Mesenchymal stem cell (in vitro differentiated cells and primary cell): ENCODE measurements around the gene CCNQ.

ENCODE experiments used
- DNase-seq: peaks from one replicate; pipeline ENCODE4 v3.0.0-alpha.2; 2013
- H2AFZ ChIP-seq: one replicate; pipeline ENCODE4 v1.6.1; 2013; ENCODE audit warnings: low read depth, mild to moderate bottlenecking, control low read depth, inconsistent platforms, low read length, moderate library complexity
- H2AK5ac ChIP-seq: 2 replicates; pipeline ENCODE4 v1.6.1; 2013; ENCODE audit warnings: low read length, moderate library complexity, mild to moderate bottlenecking, inconsistent platforms; ENCODE audit not compliant: severe bottlenecking
- H2BK120ac ChIP-seq: one replicate; pipeline ENCODE4 v1.6.1; 2013; ENCODE audit warnings: low read depth, mild to moderate bottlenecking, inconsistent platforms, low read length, moderate library complexity
- H2BK12ac ChIP-seq, 2 experiments: one replicate each; pipeline ENCODE4 v1.6.1; 2013; ENCODE audit warnings: inconsistent platforms in 2 of 2, low read length in 2 of 2, mild to moderate bottlenecking in 2 of 2, moderate library complexity in 2 of 2, control low read depth in 1 of 2
- H2BK15ac ChIP-seq: one replicate; pipeline ENCODE4 v1.6.1; 2013; ENCODE audit warnings: mild to moderate bottlenecking, low read depth, inconsistent platforms; ENCODE audit not compliant: poor library complexity, severe bottlenecking
- H2BK5ac ChIP-seq: 2 replicates; pipeline ENCODE4 v1.6.1; 2013; ENCODE audit warnings: low read depth, mild to moderate bottlenecking, low read length, control low read depth, inconsistent platforms; ENCODE audit not compliant: poor library complexity, severe bottlenecking
- H3K14ac ChIP-seq, 2 experiments: one replicate each; pipeline ENCODE4 v1.6.1; 2013; ENCODE audit warnings: inconsistent platforms in 2 of 2, low read length in 2 of 2, control low read depth in 1 of 2, mild to moderate bottlenecking in 1 of 2, moderate library complexity in 1 of 2
- H3K18ac ChIP-seq, 2 experiments: one replicate each; pipeline ENCODE4 v1.6.1; 2013; ENCODE audit warnings: inconsistent platforms in 2 of 2, low read length in 2 of 2, control low read depth in 1 of 2, low read depth in 1 of 2, mild to moderate bottlenecking in 1 of 2
- H3K23ac ChIP-seq, 2 experiments: one replicate each; pipeline ENCODE4 v1.6.1; 2013; ENCODE audit warnings: inconsistent platforms in 2 of 2, low read length in 2 of 2, mild to moderate bottlenecking in 2 of 2, moderate library complexity in 2 of 2, control low read depth in 1 of 2
- H3K27ac ChIP-seq: 2 replicates; pipeline ENCODE4 v1.5.1; 2013; ENCODE audit warnings: mild to moderate bottlenecking, moderate library complexity, low read length, control low read depth, inconsistent platforms; ENCODE audit not compliant: poor library complexity, severe bottlenecking
- H3K27me3 ChIP-seq, 2 experiments: 2 replicates each; pipeline versions ENCODE4 v1.6.1 to v1.7.0; 2013; ENCODE audit warnings: low read length in 2 of 2, mild to moderate bottlenecking in 2 of 2, moderate library complexity in 2 of 2, control low read depth in 1 of 2, inconsistent platforms in 1 of 2; ENCODE audit not compliant: control insufficient read depth in 1 of 2, insufficient read depth in 1 of 2
- H3K36me3 ChIP-seq, 2 experiments: 2 replicates each; pipeline versions ENCODE4 v1.6.1 to v1.7.0; 2013; ENCODE audit warnings: low read length in 2 of 2, control low read depth in 1 of 2, inconsistent platforms in 1 of 2, low read depth in 1 of 2, mild to moderate bottlenecking in 1 of 2; ENCODE audit not compliant: insufficient read depth in 2 of 2, control insufficient read depth in 1 of 2
- H3K4ac ChIP-seq, 2 experiments: one replicate each; pipeline ENCODE4 v1.6.1; 2013; ENCODE audit warnings: inconsistent platforms in 2 of 2, low read length in 2 of 2, mild to moderate bottlenecking in 2 of 2, moderate library complexity in 2 of 2, control low read depth in 1 of 2, low read depth in 1 of 2
- H3K4me1 ChIP-seq: 2 replicates; pipeline ENCODE4 v1.6.1; 2013; ENCODE audit warnings: low read depth, low read length, control low read depth; ENCODE audit not compliant: control insufficient read depth, insufficient read depth
- H3K4me2 ChIP-seq: 2 replicates; pipeline ENCODE4 v1.6.1; 2013; ENCODE audit warnings: low read length, mild to moderate bottlenecking, inconsistent platforms; ENCODE audit not compliant: poor library complexity, severe bottlenecking
- H3K4me3 ChIP-seq, 2 experiments: 2 replicates each; pipeline versions ENCODE4 v1.5.1 to v1.7.0; 2013; ENCODE audit warnings: low read length in 2 of 2, mild to moderate bottlenecking in 2 of 2, control low read depth in 1 of 2, low read depth in 1 of 2; ENCODE audit not compliant: insufficient read depth in 1 of 2
- H3K79me1 ChIP-seq: replicated peaks from 2 replicates; pipeline ENCODE4 v1.6.1; 2013; ENCODE audit warnings: mild to moderate bottlenecking, control low read depth, low read length, inconsistent platforms; ENCODE audit not compliant: poor library complexity, severe bottlenecking
- H3K9ac ChIP-seq: 2 replicates; pipeline ENCODE4 v1.7.0; 2013; ENCODE audit warnings: mild to moderate bottlenecking, low read length, moderate library complexity
- H3K9me3 ChIP-seq: 2 replicates; pipeline ENCODE4 v1.7.0; 2013; ENCODE audit warnings: mild to moderate bottlenecking, low read length; ENCODE audit not compliant: control insufficient read depth
- H4K8ac ChIP-seq: one replicate; pipeline ENCODE4 v1.6.1; 2013; ENCODE audit warnings: inconsistent platforms, mild to moderate bottlenecking, low read length, moderate library complexity
- H4K91ac ChIP-seq: one replicate; pipeline ENCODE4 v1.6.1; 2013; ENCODE audit warnings: mild to moderate bottlenecking, low read length, inconsistent platforms
- WGBS: methylation state at CpG from one replicate; pipeline ENCODE4 v1.1.7; 2013; ENCODE audit warnings: mixed read lengths; 5-methylcytosine and 5-hydroxymethylcytosine counted together

The CCNQ gene

DNA sequence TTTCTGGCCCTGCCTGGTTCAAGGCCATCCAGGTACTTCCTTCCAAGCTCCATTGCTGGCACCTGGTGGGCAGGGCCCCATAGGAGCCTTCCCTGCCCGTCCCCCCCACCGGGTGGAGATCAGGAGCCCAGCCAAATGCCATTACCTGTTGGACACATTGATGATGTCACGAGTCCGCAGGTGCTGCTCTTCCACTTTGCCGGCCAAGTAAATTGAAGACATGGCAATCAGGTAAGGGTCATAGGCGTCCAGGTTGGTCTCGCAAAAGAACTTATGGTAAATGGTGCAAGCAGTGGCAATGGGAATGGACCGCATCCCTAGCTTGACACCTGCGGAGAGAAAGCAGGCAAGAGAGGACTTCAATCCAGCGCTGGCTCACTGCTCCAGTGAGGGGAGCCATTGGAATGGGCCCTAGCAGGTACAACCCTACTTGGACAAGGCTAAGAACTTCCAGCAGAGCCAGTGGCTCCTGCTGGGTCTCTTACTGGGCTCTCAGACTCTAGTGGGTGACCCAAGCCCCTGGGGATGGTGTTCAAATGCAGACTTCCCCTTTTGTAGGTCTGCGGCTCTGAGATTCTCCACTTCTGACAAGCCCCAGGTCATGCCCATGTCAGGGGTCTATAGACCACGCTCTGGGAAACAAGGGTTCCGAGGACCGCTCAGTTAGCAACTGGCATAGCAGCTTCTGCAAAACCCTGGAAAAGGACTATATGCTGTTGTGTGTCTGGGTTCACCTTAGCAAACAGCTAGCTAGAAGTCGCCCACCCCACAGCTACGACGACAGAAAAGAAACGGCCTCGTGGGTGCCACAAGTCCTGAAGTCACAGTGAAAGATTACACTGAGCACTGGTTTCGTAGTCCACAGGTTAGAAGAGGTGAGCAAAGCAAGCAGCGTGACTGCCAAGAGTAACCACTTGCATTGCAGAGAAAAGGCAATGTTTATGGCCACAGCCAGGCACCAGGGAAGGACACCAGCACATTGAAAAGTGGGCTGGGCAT is 2.8 kb downstream of the CCNQ start:
- Histone ChIP-seq H3K27me3 (peaks cover 0 to 30% of the 10 kb centered on the region in 2 experiments), H2BK5ac (no peak overlapping the region), H3K36me3 (peaks cover 19 to 46% of the 10 kb centered on the region in 2 experiments), H3K9me3 (no peaks in the 10 kb centered on the region), H3K4me1 (peaks cover 12% of the 10 kb centered on the region), H3K4me3 (no peak overlapping the region), H3K27ac (no peak overlapping the region), H2AK5ac (no peak overlapping the region), H2BK120ac (no peak overlapping the region), H3K79me1 (peaks cover 17% of the 10 kb centered on the region), H3K4ac (no peak overlapping the region), H3K4me2 (no peak overlapping the region), H3K23ac (no peak overlapping the region), H2AFZ (no peak overlapping the region), H3K14ac (no peak overlapping the region), H2BK12ac (no peak overlapping the region), H4K91ac (no peak overlapping the region), H2BK15ac (no peak overlapping the region), H3K18ac (no peak overlapping the region), H4K8ac (no peak overlapping the region), H3K9ac (no peak overlapping the region)
- WGBS = 97% methylated on average over 21 of the region's 21 CpGs
- DNase-seq = no peak

DNA sequence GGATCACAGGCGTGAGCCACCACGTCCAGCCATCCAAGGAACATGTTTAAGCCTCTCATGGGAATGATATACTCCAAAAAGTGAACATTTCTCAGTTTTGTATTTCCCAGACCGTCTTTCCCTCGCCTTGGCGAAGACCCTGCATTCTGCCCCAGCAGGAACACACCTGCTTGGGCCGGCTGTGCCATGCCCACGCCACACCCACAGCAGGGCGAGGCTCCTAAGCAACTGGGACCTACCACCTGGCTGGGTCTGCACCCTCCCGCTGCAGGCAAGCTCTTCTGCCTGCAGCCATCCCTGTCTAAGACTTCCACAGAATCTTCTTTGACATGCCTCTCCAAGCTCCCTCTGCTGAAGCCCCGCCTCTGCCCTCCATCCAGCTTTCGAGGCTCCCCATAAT is 3.6 kb downstream of the CCNQ start:
- H3K9ac ChIP-seq = no peak overlapping the region
- H2BK120ac ChIP-seq = no peak overlapping the region
- no peak overlapping the region for H2BK5ac ChIP-seq
- H3K4me2 ChIP-seq = no peak overlapping the region
- DNase-seq = no peak
- H3K14ac ChIP-seq = no peak overlapping the region
- H3K4me3 ChIP-seq = no peak overlapping the region
- H3K4me1 ChIP-seq = peaks cover 5% of the 10 kb centered on the region
- 98% methylated on average over 11 of the region's 11 CpGs for WGBS
- H3K9me3 ChIP-seq = no peaks in the 10 kb centered on the region
- H3K23ac ChIP-seq = no peak overlapping the region
- peaks cover 25 to 53% of the 10 kb centered on the region in 2 experiments for H3K36me3 ChIP-seq
- H2BK12ac ChIP-seq = no peak overlapping the region
- H2AFZ ChIP-seq = no peak overlapping the region
- H2AK5ac ChIP-seq = no peak overlapping the region
- no peak overlapping the region for H3K4ac ChIP-seq
- no peak overlapping the region for H3K18ac ChIP-seq
- peaks cover 0 to 32% of the 10 kb centered on the region in 2 experiments for H3K27me3 ChIP-seq
- no peak overlapping the region for H2BK15ac ChIP-seq
- H3K79me1 ChIP-seq = peaks cover 17% of the 10 kb centered on the region
- no peak overlapping the region for H4K8ac ChIP-seq
- H4K91ac ChIP-seq = no peak overlapping the region
- no peak overlapping the region for H3K27ac ChIP-seq

DNA sequence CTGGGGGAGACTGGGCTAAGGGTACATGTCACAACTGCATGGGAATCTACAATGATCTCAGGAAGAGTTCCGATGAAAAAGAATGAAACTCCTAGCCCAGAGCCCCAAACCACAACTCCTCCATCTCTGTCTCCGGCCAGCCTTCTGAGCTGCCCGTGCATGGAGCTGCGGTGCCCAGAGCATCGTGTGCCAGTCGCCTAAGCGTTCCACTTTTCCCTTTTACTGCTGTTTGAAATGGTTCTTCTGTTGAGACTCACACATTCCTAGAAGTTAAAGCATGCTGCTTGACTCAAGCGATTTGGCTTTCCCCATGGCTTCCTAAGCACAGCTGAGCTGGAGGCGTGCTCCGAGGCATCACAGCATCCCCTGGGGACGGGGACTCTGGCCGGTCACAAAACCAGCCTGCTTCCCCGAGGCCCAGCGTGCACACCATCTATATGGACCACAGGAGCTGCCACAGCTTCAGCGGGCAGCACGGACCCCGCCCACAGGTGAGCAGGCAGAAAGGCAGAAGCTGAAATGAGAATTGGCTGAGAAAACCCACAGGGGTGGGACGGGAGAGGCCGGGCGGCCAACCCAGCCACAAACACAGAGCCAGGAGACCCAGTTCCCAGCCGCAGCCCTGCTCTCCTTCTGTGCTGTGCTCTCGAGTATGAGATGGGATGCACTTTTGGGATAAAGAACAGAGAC is 5.0 kb downstream of the CCNQ start:
- 93% methylated on average over 21 of the region's 22 CpGs for WGBS

More for the DNA sequence above, 5.0 kb downstream of the CCNQ start:
- Histone ChIP-seq H2BK5ac (no peak overlapping the region), H2BK120ac (no peak overlapping the region), H3K4me2 (no peak overlapping the region), H3K9me3 (no peaks in the 10 kb centered on the region), H3K36me3 (peaks cover 25 to 63% of the 10 kb centered on the region in 2 experiments), H3K27ac (no peak overlapping the region), H3K4ac (no peak overlapping the region), H2BK15ac (no peak overlapping the region), H3K23ac (no peak overlapping the region), H3K4me3 (no peak overlapping the region), H3K14ac (no peak overlapping the region), H3K27me3 (peaks cover 0 to 32% of the 10 kb centered on the region in 2 experiments), H3K4me1 (peaks cover 4% of the 10 kb centered on the region), H2AFZ (no peak overlapping the region), H3K79me1 (peaks cover 17% of the 10 kb centered on the region), H3K18ac (no peak overlapping the region), H4K91ac (no peak overlapping the region), H2AK5ac (no peak overlapping the region), H3K9ac (no peak overlapping the region), H2BK12ac (no peak overlapping the region), H4K8ac (no peak overlapping the region)
- no peak for DNase-seq
